ENCODE measurements around the gene WIPI1.
A peak's percentile ranks its signal among the peaks of the same experiment; 100 is the strongest.

DNA sequence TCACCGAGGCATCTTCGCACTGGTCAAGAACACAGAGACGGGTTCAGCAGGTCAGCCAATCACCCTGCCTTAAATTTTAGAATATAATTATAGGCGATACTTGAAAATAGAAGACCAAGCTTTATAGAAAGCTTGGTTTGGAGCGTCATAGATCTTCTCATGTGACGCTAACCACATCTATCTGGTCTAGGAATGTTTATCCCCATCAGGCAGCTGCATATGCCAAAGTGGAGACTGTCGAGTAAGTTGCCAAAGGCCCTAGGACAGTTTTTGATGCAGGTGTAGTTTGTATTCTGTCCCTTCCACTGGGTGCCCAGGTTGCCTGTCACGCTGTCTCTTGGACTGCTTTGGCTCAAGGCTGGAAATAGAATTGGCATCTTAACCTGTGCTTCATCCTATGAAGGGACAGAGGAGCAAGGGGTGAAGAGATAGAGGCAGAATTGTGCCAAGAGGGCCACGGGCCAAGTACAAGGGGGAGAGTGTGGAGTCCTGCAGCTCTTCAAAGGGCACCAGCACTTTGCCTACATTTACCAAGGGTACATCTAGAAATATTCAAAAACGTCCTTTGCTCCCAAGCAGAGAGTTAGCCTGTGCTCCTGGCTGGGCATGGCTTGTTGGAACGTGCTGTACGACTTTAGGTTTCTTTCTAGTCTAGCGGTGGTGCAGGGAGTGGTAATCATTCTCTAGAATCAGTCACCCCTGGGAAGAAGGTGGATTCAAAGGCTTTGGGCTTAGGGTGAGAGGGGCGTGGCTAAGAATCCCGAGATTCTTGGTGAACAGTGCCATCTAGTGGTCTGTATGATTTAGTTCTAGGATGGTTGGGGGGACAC is 5.3 kb upstream of the WIPI1 start:
- TF ChIP-seq, protein P1, sequence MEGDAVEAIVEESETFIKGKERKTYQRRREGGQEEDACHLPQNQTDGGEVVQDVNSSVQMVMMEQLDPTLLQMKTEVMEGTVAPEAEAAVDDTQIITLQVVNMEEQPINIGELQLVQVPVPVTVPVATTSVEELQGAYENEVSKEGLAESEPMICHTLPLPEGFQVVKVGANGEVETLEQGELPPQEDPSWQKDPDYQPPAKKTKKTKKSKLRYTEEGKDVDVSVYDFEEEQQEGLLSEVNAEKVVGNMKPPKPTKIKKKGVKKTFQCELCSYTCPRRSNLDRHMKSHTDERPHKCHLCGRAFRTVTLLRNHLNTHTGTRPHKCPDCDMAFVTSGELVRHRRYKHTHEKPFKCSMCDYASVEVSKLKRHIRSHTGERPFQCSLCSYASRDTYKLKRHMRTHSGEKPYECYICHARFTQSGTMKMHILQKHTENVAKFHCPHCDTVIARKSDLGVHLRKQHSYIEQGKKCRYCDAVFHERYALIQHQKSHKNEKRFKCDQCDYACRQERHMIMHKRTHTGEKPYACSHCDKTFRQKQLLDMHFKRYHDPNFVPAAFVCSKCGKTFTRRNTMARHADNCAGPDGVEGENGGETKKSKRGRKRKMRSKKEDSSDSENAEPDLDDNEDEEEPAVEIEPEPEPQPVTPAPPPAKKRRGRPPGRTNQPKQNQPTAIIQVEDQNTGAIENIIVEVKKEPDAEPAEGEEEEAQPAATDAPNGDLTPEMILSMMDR (IDR thresholded peaks at IDR 0.05): peak; percentile 63 to 84 (median 72)
- TF ChIP-seq POLR2AphosphoS5 (IDR thresholded peaks at IDR 0.05; ENCODE audit: insufficient read depth in 1 of 2, low read depth in 1 of 2): peak in 1 of 2 donors; percentile 81
